ENCODE measurements around the gene OR8B4.
"Not testable (repeated sequence)": the region's sequence is repeated elsewhere in the genome, so short reads cannot be mapped to it uniquely, and the experiment has no call there.

OR8B4 gene, protein sequence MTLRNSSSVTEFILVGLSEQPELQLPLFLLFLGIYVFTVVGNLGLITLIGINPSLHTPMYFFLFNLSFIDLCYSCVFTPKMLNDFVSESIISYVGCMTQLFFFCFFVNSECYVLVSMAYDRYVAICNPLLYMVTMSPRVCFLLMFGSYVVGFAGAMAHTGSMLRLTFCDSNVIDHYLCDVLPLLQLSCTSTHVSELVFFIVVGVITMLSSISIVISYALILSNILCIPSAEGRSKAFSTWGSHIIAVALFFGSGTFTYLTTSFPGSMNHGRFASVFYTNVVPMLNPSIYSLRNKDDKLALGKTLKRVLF

DNA sequence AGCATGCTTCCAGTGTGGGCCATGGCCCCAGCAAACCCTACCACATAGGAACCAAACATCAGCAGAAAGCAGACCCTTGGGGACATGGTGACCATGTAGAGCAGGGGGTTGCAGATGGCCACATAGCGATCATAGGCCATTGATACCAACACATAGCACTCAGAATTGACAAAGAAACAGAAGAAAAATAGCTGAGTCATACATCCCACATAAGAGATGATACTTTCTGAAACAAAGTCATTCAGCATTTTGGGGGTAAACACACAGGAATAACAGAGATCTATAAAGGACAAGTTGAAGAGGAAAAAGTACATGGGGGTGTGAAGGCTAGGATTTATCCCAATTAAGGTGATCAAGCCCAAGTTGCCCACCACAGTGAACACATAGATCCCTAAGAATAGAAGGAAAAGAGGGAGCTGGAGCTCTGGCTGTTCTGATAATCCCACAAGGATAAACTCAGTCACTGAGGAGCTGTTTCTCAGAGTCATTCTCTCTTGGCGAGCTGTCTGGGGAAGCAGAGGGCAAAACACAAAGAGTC is at the start of gene OR8B4:
OR8B4 (minus strand) TSS at position 488 of the 538 bp plus-strand sequence; CDS start at position 488, 0 bp downstream.
- DNase-seq (ENCODE audit: low read depth), result no peak

DNA sequence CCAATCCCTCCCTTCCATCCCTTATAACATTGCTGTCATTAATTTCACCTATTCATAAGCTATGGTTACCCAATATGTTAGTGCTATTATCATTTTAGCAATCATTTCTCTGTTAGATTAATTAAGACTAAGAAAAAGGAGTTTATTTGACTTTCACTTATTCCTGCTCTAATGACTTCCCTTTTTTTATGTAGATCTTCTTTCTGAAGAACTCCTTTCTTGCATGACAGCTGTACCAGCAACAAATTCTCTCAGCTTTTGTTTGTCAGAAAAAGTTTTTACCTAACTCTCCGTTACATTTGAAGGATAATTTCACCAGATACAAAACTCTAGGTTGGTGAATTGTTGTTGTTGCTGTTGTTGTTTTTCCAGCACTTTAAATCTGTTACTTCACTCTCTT is 49.4 kb upstream of the OR8B4 start:
- no peak for DNase-seq (ENCODE audit: low read depth)

DNA sequence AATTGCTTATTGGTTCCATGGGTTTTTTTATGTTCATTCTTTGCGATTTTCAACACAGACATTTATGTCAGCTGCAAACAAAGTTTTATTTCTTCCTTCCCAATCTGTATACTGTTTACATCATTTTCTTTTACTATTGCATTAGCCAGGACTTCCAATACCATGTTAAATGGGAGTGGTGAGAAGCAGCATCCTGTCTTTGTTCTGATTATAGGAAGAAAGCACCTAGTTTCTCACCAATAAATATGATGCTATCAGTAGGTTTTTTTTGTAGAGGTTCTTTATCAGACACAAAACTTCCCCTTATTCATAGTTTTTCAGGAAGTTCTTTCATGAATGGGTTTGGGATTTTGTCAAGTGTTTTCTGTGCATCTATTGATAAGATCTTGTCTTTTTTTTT is 48.8 kb upstream of the OR8B4 start:
- no peak for DNase-seq (ENCODE audit: low read depth)

DNA sequence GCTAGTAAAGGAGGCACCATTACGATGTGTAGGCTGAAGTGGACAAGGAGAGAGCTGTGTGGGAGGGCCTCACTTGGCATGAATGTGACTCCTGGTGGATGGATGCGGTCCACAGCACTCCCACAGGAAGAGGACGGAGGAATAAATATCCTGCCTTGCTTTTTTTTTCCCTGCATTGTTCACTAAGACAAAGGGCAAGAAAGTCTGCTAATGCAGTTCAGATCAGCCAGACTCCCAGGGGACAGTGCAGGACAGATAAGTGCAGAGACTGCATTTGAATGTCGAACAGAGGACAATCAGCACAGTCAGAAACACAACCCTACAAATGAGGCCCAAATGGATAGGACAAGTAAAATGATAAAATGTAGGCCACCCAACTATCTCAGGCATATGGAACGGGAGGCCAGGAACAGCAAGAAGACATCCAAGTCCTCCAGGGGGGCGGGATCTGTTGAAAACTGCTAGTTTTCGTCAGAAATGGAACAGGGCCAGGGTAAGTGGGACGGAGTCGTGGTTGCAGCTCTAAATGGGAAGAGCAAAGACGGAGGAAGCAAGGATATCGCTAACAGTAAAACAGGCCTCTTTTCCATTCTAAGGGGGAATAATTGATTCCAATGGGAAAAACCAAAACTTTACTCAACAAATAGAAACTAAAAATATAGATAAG is 46.0 kb upstream of the OR8B4 start:
- DNase-seq (ENCODE audit: low read depth), result no peak

DNA sequence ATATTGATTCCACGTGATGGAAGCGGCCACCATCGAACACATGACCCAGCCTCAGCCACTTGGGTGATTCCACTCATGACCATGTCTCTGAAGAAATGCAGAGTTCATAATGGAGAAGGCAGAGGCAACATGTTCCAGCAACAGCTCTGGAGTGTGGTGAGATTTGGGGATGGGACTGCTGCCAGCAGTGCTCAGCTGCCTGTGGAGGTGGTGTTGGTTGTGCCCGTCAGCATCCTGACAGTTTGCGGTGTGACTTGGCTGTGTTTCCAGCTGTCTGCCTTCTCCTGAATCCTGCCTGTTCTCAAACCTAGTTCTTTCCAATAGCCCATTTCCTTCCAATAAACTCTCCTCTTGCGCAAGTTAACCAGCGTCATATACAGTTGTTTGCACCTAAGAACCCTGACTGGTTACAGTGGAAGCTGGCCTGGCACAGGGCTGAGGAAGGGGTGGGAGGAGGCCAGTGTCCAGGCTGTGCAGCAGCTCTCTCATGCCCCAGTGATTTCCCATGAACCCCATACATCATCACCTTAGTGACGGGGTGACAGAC is 42.8 kb upstream of the OR8B4 start:
- DNase-seq (ENCODE audit: low read depth), result no peak

DNA sequence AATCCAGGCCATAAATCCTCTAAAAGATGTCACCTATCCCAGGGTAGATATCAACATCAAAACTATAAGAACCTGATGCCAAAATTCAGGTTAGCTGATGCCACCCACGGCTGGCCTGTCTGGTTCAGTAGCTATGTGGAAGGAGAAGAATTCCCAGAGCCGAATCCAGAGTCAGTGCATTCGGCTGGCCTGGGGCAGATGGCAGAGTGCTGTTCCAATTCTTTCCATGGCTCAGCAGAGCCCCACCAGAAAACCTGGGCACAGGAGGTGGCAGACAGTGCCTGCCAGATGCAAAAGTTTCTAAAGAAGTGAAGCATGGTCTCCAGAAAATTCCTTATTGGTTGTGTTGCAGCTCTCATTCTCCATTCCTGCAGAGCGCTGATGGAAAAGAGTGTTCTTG is 40.7 kb upstream of the OR8B4 start:
- DNase-seq (ENCODE audit: low read depth), result no peak

DNA sequence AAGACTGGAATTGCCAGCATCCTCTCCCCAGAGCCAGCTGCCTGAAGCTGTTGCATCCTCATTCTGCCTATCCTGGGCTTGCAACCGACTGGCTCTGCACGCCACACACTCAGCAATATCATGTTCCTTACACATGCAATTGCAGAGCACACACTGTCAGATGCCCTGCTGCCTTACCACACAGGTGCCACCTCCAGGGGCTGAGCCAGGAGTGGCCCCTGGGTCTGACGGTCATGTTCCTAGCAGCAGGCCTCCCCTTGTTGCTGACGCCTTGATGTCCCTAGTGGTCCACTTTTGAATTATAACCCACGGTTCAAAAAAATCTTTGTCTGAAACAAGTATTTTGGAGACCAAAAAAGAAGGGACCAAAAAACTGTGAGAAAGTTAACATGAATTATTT is 39.3 kb upstream of the OR8B4 start:
- DNase-seq (ENCODE audit: low read depth), result no peak

DNA sequence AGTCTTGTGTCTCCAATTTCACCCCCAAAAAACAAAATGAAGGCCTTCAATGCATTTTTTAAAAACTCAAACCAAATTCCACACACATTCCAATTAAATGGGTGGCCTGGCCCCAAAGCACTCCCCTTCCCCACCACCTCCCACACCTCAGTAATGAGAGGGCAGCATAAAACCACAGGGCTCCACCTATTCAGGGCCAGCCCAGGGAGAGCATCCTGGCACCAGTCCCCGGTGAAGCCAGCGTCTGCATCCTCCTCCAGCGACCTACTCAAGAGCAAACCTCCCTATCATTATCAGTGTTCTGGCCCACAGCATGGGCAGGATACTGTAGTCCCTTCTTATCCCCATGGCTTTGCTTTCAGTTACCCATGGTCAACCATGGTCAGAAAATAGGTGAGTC is 38.7 kb upstream of the OR8B4 start:
- DNase-seq (ENCODE audit: low read depth), result no peak

DNA sequence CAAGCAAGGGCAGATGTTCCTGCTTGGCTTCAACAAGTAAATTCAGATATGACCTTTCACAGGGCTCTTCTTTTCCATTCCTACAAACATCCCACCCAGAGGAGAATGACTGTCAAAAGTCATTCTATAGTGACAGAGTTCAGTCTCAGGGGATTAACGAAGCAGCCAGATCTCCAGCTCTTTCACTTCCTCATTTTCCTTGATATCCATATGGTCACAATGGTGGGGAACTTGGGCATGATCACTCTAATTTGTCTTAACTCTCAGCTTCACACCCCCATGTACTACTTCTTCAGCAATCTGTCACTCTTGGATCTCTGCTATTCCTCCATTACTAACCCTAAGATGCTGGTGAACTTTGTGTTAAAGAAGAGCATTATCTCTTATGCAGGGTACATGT is 35.8 kb upstream of the OR8B4 start:
- DNase-seq (ENCODE audit: low read depth), result no peak

DNA sequence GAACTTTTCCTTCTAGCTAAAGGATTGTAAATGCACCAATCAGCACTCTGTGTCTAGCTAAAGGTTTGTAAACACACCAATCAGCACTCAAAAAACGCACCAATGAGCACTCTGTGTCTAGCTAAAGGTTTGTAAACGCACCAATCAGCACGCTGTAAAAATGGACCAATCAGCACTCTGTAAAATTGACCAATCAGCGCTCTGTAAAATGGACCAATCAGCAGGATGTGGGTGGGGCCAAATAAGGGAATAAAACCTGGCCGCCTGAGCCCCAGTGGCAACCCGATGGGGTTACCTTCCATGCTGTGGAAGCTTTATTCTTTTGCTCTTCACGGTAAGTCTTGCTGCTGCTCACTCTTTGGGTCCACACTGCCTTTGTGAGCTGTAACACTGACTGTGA is 34.7 kb upstream of the OR8B4 start:
- DNase-seq (ENCODE audit: low read depth), result not testable (repeated sequence)

DNA sequence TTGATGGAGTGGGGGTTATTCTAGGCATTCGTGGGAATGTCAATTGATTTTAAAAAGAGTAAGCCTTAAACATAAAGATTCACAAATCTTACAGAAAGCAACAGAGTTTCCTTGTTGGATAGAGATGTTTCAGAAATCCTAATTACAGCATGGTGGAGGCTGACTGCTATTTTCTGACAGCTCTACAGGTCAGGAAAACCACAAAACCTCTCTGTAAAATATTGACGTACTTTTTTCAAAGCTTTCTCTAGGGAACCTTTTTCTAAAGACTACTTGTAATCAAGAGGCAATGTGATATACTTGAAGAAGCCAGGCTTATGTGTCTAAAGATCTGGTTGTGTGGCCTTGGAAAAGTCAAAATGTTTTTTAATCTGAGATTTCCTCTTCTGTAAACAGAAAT is 29.9 kb upstream of the OR8B4 start:
- DNase-seq (ENCODE audit: low read depth), result no peak

DNA sequence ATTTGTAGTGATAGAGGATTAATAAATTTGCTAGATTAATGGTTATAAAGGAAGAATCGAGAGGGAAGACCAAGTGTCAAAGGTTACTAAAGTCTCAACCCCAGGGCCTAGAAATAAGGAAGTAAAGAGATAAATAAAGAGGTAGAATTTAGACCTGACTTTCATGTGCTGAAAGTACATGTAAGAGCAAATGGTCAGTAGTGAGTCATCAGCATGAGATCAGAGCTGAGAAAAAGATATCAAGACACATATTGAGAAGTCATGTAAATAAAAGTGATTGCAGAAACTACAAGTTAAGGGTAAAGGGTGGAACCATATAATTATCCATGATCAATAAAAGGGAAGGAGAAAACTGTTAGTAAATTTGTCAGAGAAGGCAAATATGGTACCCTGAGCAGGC is 22.2 kb upstream of the OR8B4 start:
- DNase-seq (ENCODE audit: low read depth), result no peak

DNA sequence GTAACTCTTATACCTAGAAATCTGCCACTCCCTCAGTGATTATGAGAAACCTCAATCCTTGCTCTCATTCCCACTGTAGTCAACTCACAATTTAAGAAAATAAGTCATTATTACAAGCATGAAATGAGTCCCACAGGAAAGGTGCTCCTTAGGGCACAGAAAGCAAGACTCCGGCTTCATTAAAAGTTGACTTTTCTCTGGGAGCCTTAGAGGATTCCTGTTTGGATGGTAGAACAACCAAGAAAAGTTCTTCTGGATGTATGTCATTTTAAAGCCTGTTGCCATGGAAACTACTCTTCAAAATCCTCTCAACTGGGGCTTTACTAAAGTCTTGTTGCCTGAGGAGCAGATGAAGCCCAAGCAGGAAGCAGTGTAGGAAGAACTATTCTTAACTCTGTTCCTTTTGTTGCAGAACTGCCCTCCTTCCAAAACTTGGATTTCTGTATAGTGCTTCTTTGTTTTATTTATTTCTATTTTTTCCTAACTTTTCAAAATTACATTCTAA is 21.0 kb upstream of the OR8B4 start, which contains the start of gene OR8B8:
OR8B8 (minus strand) TSS at position 51 of the 505 bp plus-strand sequence. CDS start 4,611 bp downstream, outside the sequence.
- DNase-seq (ENCODE audit: low read depth), result no peak

DNA sequence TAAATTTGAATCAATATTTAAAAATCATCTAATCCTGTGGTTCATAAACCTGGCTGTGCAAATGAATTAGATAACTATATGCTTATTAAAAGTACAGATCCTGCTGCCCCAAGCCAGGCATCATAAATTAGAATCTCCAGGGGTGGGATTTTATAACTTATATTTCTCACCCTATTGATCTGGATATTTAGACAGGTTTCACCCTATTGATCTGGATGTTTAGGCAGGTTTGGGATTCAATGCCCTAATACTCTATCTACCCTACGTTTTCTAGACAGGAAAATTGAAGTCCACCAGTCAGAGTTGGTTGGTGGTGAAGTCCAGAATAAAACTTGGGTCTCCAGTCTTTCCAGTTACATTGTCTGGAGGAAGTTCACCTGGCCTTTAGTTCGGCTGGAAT is 18.2 kb upstream of the OR8B4 start:
- no peak for DNase-seq (ENCODE audit: low read depth)

DNA sequence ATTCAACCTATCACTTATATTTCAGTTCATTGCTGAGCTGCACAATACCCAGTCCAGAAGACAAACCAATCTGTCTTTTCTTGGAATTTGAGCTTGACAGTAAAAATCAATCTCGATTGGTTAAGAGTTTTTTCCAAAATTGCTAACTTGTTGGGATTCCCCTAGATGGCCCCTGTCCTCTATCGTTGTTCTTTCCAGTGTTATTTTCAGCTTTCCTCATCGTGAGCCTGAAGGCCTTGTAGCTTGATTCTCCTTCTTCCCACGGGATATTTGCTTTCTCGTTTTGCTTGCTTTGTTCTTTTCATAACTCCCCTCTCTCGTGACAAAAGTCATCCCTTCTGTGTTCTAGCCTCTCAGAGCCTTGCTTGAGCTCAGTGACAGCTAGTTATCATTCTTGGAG is 17.8 kb upstream of the OR8B4 start:
- no peak for DNase-seq (ENCODE audit: low read depth)

DNA sequence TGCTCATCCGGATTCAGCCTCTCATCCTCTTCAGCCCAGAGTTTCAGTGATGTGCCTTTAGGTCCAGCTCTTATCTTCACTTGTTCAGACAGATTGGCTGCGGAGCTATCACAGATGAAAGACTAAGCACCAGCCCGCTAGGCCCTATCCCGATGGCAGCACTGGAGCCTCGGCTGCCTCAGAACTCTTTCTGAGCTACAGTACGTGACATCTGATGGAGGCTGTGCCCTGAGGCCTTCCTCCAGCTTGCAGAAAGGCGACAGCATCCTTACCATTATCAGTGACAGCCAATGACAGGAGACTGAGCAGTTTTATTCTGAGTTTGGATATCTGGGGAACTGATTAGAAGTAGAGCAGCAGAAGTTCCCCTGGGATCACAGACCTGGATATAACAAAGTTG is 16.8 kb upstream of the OR8B4 start:
- DNase-seq (ENCODE audit: low read depth), result no peak

DNA sequence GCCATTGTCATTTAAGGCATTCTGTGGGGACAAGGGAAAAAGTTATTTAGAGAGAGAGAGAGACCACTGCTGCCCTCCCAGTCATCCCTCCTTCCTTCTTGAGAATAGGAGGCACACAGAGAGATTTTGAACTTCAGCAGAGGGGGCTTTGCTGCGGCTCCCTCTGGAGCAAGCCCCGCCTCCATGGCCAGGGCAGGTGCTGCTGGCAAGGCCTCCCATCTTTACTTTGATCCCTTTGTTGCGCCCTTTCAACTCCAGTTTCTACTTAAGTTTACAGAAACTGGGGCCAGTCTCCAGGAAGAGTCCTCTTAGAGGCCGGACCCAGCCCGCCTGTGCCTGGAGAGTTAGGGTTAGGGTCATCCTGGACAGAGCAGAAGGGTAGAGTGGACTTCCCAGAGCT is 16.4 kb upstream of the OR8B4 start:
- DNase-seq (ENCODE audit: low read depth), result no peak

DNA sequence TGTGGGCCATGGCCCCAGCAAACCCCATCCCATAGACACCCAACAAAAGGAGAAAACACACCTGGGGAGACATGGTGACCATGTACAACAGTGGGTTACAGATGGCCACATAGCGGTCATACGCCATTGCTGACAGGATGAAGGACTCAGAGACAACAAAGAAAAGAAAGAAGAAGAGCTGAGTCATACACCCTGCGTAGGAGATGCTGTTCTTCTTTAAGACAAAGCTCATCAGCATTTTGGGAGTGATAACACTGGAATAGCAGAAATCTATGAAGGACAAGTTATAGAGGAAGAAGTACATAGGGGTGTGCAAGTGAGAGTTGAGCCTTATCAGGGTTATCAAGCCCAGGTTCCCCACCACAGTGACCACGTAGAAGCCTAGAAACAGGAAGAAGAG is 15.9 kb upstream of the OR8B4 start:
- DNase-seq (ENCODE audit: low read depth), result no peak

DNA sequence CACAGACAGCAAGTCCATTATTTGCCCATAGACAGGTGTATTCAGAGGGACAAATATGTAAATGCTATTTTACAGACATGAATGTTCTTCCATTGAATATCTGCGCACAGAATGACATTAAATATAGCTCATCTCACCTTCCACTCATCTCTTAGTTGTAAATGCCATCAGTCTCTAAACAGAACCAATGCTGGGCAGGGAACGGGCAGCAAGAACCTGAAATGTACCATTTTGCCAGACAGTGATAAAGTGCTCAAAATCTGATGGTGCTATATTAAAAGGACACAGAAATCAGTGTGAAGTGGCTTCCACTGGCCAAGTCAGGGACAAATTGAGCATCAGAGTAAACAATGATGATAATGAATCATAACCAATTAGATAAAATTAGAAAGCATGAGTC is 10.0 kb upstream of the OR8B4 start:
- DNase-seq (ENCODE audit: low read depth), result no peak

DNA sequence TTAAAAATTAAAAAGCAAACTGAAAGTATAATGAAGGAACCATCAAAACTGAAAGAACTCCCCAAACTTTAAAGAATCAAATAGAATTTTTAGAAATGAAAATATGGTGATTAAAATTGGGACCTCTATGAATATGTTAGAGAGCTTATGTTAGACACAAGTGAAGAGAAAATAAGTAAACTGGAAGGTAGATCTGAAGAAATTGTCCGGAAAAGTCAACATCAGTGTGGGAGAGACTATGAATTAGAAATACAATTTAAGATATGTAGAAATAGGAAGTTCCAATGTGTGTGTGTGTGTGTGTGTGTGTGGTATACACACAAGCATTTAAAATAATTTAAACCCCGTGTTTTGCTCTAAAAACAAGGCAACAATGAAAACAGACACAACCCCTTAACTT is 4.9 kb upstream of the OR8B4 start:
- DNase-seq (ENCODE audit: low read depth), result no peak

DNA sequence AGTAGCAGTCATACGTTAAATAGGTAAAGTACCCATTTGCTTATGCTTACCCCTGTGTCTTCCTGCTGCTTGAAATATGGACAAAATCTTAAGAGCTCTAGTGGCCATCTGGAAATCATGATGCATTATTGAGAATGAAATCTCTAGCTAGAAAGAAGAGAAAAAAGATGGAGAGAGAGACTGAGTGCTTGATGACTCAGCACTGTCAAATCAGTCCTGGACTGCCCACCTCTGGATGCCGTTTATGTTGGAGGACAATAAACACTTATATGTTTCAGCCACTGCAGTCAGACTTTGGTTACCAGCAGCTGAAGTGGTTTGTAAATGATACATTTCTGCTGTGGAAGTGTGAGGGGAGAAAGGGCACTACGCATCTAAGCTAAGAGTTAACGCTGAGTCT is 3.6 kb downstream of the OR8B4 start:
- DNase-seq (ENCODE audit: low read depth), result no peak

DNA sequence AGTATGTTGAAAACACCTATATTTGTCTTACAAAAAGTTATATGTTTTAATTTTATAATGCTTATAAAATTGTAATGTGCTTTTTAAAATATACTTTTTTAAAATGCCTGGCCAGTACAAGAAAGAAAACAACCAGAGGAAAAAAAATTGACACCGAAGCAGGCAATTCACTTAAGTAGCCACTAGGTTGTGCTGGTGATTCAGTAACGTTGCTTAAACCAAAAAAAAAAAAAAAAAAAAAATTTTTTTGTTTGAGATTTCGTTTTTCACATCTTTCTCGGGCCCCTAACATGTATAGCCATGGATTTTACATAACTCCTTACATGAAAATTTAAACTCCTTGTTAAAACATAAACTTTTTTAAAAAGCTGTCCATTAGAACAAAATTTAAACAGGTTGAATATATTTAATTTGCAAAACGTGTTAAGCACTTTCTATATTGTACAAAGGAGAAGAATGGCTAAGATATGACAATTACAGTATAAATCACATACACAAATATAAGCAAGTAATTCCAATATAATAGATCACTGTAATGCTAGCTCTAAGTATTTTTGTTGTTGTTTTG is 9.2 kb downstream of the OR8B4 start:
- no peak for DNase-seq (ENCODE audit: low read depth)

DNA sequence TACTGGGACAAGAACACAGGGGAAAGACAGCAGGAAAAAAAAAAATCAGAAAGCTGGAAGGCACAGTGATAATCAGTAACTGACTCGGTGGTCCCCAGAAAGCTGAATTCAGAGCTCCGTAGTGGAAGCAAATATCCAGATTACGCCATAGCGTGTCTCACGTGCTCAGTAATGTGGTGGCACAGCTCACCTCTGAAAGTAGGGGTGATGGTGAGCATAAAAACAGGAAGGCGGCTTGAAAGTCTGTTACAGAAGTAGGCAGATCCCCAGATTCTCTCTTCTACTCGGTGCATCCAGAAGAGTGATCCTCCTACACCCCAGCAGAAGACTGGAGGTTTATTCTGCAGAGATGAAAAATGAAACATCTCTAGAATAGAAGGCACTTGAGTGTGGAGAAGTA is 14.8 kb downstream of the OR8B4 start:
- DNase-seq (ENCODE audit: low read depth), result no peak
